Stimulated activated CD4-positive, alpha-beta T cell treated with anti-CD3 and anti-CD28 coated beads, TNF-alpha, amount 100 ng/mL, for 48 hours (primary cell): ENCODE results near the gene SCO1.
"Not testable (repeated sequence)": the region's sequence is repeated elsewhere in the genome, so short reads cannot be mapped to it uniquely, and the experiment has no call there.

Source experiments
- DNase-seq, 3 donors: peaks; one replicate each; pipeline ENCODE4 v3.0.0-alpha.2; 2020; ENCODE audit warnings: low read depth in 3 of 3

SCO1 gene

DNA sequence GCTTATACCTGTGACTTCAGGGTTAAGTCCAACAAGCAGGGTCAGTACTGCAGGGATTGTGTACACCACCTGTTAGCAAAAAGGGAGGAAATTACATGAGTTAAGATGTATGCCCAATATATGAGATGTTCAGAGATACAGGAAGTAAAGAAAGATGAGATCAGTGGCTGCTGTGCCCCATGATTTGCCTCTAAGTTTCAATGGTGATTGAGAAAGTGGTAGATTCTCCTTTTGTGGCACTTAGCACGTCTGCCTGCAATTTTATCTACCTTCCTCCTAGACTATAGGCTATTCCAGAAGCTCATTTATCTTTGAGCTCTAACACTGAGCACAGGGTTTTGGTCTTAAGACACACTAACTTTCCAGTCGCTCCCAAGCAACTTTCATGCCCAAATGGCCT is 28.9 kb upstream of the SCO1 start:
- no peak for DNase-seq

DNA sequence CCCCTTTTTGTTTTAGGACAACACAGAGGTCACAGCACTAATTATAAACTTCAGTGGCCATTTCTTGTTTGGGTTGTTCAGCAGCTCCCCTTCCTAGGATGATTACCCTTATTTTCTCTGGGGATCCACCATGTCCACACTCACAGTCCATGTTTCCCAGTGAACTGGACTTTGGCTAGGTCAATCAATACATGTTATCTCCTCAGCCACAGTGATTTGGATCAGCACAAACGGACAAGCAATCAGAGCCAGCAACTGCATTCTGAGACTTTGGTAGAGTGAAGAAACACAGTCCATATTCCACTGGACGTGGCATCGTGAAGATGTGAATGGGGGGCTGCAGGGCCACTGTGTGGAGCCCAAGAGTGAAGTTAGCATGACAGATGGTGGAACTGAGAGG is 27.9 kb upstream of the SCO1 start:
- DNase-seq: no peak

DNA sequence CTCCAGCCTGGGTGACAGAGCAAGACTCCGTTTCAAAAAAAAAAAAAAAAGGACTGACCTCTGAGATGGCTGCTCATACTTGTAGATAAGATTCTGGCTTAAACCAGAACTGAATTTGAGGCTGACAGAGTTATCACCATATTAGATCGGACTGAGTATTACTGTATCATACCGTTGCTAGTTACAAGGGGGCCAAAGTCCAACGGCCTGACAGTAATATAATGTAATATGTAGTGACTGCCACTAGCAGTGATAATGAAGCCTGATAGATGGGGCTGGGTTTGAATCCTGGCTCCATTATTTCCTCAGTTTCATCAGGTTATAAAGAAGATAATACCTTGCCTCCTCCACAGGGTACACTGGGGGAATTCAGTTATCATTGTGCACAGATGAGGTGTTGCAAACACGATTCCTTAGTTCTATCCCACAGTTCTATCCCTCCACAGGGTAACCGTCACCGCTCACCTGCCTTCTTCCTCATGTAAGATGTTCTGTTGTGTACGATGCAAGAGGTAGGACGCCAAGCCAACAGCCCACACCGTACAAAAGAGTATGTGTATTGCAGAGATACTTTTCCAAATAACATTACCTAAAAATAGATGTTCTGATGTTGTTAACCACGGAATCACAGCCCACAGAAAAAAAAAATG is 27.3 kb upstream of the SCO1 start:
- no peak for DNase-seq

DNA sequence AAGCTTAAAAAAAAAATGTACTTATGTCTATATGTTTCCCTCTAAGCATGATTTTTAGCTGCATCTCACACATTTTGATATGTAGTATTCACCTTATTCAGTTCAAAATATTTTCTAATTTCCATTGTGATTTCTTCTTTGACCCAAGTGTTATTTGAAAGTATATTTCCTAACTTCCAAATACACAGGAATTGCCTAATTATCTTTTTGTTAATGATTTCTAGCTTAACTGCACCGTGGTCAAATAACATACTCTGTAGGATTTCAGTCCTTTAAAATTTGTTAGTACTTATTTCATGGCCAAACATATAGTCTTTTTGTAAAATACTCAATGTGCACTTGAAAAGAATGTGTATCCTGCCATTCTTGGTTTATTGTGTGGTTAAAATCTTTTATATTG is 21.2 kb upstream of the SCO1 start:
- DNase-seq: no peak

DNA sequence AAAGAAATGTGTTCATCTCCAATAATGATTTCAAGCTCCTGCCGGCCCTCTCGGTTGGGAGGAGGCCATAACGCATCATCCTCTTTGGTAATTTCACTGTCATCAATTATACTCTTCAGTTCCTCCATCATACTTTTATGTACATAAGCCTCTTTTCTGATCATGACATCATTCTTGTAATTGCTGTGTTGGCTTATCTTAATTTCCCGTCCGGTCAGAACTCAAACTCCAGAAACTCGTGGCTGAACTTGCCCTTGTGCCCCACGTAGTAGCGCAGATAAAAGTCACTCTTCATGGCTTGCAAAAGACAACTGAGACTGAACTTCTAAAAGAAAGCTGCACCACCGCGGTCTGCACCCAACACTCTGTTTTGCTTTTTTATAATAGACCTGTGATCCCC is 18.9 kb upstream of the SCO1 start:
- no peak for DNase-seq

DNA sequence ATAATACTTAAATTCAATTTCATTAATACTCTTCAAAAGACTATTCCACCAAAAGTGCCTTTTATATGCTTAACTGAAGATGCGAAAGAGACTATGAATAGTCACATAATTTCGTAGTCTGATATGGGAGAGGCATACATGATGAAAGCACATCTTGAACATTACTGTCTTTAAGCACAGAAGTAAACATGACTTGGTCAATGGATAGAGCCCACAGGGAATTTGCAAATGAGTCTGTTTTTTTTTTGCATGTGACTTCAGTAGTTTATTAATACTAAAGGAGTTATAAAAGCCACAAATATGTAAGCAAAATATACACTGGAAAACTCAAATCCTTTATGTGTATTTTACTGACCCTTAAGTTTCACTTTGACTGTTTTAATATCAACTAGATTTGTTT is 16.0 kb upstream of the SCO1 start:
- no peak for DNase-seq

DNA sequence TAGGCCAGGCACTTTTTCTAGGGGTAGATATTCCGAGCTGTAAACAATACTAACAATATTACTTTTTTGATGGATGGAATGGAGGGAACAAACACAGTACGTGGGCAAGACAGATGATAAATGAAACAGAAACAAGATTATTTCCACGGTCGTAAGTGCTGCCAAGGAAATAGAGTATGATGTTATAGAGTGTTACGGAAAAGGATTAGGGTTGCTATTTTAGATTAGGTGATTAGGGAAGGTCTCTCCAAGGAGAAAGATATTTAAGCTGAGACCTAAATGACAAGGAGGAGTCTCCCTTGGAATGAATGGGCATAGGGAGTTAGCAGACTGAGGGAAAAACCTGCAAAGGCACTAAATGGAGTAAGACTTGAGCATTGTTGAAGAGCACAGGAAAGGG is 8.4 kb upstream of the SCO1 start:
- DNase-seq: no peak

DNA sequence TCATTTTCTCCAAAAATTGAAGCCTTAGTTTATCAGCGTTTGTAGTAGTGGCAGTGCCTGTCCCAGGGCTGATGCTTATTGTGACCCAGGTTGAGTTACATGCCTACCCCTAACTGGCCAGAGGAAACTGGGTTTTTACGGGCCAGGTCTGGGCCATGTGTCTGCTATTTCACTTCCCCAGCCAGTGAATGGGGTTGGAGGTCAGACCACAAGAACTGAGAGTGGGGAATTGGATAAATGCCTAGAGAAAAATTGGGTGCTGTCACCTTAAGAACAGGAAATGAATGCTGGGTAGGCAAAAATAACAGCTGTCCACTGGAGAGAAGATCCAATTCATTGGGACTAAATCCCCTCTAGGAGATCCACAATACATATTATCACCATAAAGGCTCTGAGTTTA is 5.2 kb upstream of the SCO1 start:
- no peak for DNase-seq

DNA sequence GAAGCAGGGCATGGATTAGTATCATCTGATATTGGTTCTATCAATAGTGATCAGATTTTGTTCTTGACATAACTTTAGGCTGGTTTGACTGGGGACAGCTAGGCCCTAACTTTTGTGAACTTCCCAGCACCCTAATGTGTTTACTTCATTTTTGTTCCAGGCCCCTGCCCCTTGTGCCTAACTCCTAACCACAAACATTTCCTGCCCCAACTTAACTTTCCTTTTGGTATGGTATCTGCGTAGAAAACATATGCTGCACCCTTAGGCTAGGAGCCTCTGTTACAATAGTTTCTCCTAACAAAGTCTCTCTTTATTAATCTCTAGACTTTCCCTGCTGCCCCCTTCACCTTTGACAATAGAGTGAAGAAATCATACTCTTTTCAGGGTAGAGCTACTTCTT is 2.5 kb upstream of the SCO1 start:
- DNase-seq: no peak

DNA sequence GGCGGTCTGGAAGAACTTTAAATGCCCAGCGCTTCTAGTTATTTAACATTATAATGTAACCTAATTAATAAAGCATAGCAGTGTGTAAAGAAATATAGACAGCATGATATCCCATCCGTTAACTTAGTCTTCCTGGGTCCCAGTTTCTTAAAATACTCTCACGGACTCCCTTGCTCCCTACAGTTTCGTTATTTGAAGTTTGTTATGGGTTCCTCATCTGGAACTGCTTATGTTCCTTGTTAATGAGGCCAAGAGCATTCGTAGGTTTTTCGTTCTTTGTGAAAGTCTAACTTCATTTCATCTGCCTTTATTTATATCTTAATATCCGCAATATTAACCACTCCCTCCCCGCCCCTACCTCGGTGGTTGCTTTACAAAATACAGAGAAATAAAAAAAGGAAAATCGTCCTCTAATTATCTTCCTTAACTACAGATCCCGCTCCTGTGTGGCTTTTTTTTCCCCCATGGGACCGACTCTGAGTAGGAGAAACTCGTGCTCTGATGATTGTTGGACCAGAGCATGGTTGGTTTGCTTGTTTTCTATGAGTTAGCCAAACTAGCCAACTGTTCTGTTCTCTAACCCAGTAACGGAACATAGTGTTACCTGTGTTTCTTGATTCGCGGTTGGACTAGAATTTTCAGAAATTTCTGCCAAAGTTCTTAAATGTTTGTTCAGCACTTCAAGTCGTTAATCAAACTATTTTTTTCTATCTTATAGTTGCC is 924 bp upstream of the SCO1 start:
- DNase-seq: no peak

DNA sequence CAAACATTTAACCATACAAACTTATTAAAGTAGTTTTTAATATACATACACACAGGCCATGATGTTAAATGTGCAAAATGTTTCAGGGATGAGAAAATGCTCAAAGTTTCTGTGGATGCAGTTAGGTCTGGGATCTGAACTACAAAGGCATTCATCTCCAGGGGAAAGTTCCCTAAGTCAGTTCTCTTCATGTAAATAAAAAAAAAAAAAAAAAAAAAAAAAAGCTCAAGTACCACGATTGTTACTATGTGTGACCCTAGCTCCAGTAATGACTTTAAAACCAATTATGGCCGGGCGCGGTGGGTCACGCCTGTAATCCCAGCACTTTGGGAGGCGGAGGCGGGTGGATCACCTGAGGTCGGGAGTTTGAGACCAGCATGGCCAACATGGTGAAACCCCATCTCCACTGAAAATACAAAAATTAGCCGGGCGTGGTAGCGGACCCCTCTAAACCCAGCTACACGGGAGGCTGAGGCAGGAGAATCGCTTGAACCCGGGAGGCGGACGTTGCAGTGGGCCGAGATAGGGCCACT is 1.4 kb downstream of the SCO1 start:
- not testable (repeated sequence) for DNase-seq

DNA sequence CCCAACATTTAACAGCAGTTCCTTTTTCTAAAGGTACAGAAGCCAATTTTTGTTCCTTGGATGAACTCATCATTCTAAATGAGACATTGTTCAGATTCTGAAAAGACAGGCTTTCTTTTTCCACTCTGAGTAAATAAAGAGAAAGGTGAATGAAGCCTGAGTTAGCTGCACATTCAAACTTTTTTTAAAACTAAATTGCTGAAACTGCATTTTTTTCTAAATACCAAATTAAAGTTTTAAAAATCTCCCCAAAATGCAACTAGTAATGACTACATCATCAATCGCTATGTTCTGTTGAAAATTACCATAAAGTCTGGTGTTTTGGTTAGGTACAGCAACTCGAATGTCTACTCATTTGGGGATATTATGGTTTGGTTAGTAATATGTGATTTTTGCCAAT is 9.8 kb downstream of the SCO1 start:
- no peak for DNase-seq

DNA sequence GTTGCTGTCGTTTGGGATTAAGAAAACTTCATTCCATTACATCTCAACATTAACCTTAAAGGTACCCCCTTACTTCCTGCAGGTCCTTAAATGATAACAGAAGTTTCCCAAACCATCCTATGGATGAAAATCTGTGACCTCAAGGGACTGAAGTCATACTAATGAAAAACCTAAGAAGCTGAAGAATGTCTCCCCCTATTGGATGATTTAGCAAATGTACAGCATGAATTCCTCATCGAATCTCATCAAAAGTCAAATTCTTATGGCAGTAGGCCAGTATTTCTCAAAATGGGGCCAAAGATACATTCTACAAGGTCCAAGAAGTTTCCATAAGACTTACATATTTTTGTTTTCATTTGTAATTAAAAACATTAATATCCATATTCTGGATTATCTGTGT is 13.5 kb downstream of the SCO1 start:
- no peak for DNase-seq

DNA sequence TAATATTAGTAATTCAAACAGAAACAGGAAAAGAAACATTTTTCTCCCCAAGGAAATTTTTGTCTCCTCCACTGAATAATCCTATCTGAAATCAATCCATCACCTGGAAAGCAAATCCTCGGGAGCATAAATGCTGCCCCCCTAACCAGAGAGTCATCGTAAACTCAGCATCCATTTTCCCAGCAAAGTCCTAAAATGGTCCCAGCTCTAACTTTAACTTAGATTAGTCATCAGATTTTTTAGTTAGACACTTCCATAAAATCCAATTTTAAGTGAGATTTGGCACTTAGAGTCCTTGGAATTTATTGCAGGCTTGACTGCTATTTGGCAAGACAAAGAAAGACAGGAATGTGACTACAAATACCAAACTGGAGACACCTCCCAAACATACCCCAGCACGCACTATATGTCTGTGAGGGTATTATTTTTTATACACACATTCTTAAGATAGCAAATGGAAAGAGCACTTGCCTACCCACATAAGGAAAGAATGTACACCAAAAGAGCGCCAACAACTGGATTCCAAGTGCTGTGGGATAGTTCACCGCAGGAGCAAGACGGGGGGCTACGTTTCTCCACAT is 15.4 kb downstream of the SCO1 start:
- no peak for DNase-seq

DNA sequence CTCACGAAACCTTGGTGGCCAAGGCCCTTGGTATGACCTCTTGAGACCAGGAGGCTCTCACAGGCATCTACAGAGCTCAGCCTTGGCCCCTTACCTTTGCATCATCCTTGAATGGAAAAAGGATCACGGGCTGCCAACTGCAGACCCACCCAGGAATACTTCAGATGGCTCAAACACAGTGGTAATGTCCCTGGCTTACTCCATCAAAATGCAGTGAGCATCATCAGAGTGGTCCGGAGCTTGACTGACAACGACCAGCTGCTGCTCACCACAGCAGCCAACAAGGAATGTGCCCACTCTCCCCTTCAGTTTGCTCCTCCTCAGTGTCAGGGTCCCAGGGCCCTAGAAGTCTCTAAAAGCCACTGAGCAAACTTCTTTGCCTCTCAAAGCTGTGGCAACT is 22.6 kb downstream of the SCO1 start:
- no peak for DNase-seq

DNA sequence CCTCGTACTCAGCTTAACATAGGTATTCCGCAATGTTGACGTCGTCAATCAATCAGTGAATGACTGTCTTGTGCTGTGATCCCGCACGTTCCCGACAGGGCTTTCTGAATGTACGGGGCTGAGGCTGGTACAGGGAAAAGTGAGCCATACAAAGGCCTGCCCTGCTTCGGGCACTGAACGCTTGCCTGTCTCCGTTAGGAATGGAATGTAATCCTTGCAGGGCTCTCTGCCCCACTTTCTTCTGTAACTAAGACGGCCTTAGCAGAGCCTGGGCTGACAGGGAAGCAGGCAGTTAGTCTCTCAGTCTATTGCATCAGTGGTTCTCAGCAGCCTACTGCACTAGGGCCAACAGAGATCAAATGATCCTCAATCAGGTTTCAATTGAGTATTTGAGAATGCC is 24.0 kb downstream of the SCO1 start:
- DNase-seq: no peak

DNA sequence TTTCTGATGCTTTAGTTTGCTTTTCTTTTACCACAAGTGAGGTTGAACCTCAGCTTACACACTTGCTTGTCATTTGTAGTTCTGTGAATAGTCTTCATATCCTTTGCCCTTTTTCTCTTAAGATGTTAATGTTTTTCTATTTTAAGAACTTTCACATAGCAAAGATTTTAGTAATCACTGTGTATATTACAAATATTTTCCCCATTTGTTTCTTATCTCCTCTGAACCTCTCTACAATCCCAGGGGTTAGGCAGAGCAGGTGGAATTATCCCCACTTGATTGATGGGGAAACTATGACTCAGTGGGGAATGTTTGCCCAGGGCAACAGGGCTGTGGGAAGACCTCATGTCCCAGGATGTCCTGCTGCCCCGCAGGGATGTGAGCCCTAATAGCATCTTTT is 28.6 kb downstream of the SCO1 start:
- DNase-seq: no peak

DNA sequence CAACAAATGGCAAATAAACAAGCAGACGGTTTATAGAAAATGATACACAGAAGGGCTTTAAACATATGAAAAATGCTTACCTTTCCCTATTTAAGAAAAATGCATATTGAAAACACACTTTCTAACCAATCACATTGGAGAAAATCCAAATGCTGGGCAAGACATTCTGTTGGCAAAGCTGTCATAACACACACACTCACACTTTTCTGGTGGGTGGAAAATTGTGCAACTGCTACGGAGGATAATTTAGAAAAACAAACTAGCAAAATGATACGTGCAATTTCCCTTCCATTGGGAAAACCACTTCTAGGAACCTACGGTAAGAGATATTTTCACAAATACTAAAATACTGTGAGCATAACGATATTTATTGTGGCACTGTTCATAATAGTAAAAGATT is 30.4 kb downstream of the SCO1 start:
- no peak for DNase-seq

DNA sequence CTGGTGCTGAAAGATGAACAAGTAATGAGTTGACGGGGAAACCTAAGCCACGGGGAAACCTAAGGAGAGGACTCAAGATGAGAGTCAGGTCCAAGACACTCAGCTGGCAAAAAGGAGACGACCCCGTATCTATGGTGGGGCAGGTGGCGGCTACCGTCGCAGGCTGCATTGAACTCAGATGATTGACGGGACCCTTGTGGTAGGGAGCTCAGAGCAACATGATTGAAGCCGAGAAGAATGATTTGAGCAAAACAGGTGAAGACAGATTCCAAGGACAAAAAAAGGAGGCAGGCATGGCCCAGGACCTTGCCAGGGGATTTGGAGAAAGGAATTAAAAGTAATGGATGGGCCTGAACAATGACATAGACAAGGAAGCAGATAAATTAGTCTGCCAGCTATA is 32.8 kb downstream of the SCO1 start:
- no peak for DNase-seq

DNA sequence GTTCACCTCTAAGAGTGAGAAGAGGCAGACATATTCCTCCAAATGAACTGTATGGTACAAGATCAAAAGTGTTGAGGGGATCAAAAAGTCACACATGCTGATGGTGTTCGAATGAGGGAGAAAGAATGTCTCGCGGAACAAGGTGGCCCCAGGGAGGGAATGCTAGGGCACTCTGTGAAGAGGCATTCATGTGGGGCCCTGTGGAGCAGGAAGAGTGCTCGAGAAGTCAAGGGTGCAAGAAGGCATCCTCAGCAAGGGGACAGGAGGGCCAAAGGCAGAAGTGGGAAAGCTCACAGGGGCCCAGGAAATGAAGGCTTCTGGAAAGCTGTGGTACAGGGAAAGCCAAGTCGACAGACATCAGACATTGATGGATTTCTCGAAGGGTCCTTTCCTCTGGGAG is 34.1 kb downstream of the SCO1 start:
- no peak for DNase-seq

DNA sequence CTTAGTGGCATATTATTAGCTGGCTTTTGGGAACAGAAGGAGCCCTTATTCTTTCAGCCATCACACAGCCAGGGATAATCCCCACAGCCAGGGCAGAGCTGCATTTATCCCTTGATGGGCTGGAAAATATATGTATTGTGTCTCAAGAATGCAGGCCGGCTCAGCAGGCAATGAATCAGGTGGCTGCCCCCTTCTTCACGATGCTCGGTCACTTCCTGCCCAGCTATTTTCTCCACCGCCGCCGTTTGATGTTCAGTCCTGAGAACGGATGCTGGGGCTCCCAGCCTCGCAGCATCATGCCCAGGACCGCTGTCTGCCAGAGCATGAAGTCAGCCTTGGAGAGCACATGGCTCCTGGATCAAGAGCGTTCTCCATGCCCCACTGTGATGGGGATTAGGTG is 35.9 kb downstream of the SCO1 start:
- DNase-seq: no peak

DNA sequence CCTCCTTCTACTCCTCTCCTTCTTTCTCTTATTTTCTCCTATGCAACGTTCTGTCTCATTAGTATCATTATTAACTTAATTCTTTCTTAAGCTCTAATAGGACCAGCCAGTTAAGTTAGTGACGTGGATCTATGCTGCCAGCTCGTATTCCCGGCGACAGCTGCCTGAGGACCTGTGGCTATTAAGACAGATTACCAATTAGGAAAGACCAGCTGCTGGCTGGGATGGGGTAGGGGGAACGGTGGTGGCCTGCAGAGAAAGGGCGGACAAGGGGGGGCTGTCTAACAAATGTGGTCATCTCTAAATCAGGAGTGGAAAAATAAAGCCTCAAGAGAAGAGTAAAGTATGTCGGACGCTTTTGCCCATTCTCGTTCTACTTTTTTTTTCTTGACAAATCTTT is 39.5 kb downstream of the SCO1 start:
- no peak for DNase-seq

DNA sequence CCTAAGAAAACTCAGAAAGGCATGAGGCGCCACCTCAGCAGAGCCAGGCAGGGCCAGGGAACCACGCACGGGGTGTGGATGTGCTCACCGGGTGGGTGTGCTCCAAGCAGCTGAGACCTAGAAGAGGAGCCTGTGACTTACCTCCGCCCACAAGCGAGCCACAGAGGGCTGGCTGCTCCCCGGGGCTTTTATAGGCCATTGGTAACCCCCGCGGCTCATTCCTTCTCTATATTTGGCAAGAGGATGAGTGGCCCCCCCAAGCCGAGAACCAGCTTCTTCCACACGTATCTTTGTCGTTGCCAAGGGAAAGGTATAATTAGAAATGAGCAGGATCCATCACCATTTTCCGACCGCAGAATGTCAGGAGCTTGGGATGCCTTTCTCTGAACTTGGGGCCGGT is 40.2 kb downstream of the SCO1 start, which contains the start of gene MYH3:
Gene MYH3 (minus strand): TSS at position 162 of the 400 bp plus-strand sequence. CDS start 2,245 bp downstream, outside the sequence.
- no peak for DNase-seq
